ENCODE measurements around the gene RTTN. TPM values are rescaled to one million over a fixed set of nuclear protein-coding genes. Genes with fewer than 3 reads are reported as not detected.
A peak's percentile ranks its signal among the peaks of the same experiment; 100 is the strongest.

Gene RTTN
- total RNA-seq, 1 donor from 2014 or later, result 52.4 TPM

DNA sequence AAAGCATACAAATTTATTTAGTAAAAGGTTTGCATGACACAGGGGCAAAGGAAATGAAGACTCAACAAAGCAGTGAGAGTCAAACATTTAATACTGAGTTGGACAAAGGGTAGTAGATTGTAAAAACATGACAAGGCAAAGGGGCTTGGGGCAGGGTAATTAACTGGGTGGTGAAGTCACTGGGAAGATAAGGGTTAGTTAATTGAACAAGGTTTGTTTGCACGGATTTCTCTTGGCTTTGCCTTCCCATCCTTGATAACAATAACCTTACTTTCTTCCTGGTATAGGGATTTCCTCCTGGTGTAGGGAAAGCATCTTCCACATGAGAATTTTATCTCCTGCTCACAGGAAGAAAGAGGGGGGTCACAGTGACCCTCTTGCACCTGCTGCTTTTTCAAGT lies 26.8 kb upstream of the RTTN start:
- H3K27me3 ChIP-seq, result no peaks in the 10 kb centered on the region
- H3K27me3 Mint-ChIP-seq (ENCODE audit: insufficient read depth, low read depth), result no peaks in the 10 kb centered on the region

DNA sequence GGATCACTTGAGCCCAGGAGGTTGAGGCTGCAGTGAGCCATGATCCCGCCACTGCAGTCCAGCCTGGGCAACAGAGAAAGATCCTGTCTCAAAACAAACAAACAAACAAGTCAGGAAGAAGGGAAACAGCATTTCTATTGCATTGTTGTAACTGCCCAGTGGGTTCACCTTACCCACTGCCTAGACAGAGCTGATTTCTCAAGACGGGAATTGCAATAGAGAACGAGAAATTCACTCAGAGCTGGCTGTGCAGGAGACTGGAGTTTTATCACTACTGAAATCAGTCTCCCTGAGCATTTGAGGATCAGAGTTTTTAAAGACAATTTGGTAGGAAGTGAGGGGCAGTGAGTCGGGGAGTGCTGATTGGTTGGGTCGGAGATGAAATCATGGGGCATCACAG lies 24.2 kb upstream of the RTTN start:
- Histone ChIP-seq H3K9me3 (ENCODE audit: low read depth) (no peaks in the 10 kb centered on the region), H3K4me3 (no peak overlapping the region), H3K79me2 (ENCODE audit: low read depth) (no peaks in the 10 kb centered on the region), H3K27ac (no peak overlapping the region), H3F3A (ENCODE audit: low read depth) (no peaks in the 10 kb centered on the region), H3K27me3 (no peaks in the 10 kb centered on the region), H4K20me1 (ENCODE audit: low read depth) (no peaks in the 10 kb centered on the region), H2AFZ (replicated peaks) (no peak overlapping the region), H3K9ac (no peak overlapping the region), H3K4me1 (no peaks in the 10 kb centered on the region), H3K36me3 (no peaks in the 10 kb centered on the region), H3K4me2 (no peak overlapping the region)
- H3K9me3 Mint-ChIP-seq, result peaks cover 14% of the 10 kb centered on the region
- TF ChIP-seq, protein P1, sequence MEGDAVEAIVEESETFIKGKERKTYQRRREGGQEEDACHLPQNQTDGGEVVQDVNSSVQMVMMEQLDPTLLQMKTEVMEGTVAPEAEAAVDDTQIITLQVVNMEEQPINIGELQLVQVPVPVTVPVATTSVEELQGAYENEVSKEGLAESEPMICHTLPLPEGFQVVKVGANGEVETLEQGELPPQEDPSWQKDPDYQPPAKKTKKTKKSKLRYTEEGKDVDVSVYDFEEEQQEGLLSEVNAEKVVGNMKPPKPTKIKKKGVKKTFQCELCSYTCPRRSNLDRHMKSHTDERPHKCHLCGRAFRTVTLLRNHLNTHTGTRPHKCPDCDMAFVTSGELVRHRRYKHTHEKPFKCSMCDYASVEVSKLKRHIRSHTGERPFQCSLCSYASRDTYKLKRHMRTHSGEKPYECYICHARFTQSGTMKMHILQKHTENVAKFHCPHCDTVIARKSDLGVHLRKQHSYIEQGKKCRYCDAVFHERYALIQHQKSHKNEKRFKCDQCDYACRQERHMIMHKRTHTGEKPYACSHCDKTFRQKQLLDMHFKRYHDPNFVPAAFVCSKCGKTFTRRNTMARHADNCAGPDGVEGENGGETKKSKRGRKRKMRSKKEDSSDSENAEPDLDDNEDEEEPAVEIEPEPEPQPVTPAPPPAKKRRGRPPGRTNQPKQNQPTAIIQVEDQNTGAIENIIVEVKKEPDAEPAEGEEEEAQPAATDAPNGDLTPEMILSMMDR (IDR thresholded peaks at IDR 0.05), result no peak
- no peak for TF ChIP-seq EZH2 (IDR thresholded peaks at IDR 0.05)
- no peak for TF ChIP-seq EZH2phosphoT487 (IDR thresholded peaks at IDR 0.05)
- no peak for DNase-seq (ENCODE audit: low spot score)
- no peaks in the 10 kb centered on the region for H3K4me1 Mint-ChIP-seq
- H3K36me3 Mint-ChIP-seq, result no peaks in the 10 kb centered on the region
- H3K27me3 Mint-ChIP-seq (ENCODE audit: insufficient read depth, low read depth), result no peaks in the 10 kb centered on the region
- no peak overlapping the region for H3K27ac Mint-ChIP-seq
- no peak overlapping the region for H3K4me3 Mint-ChIP-seq

More for the DNA sequence above, 26.8 kb upstream of the RTTN start:
- H3K4me1 Mint-ChIP-seq, result peaks cover 2% of the 10 kb centered on the region
- H3K36me3 Mint-ChIP-seq, result no peaks in the 10 kb centered on the region
- Histone ChIP-seq H3K4me1 (no peaks in the 10 kb centered on the region), H3K9ac (no peak overlapping the region), H3F3A (ENCODE audit: low read depth) (no peaks in the 10 kb centered on the region), H2AFZ (replicated peaks) (no peak overlapping the region), H3K9me3 (ENCODE audit: low read depth) (no peaks in the 10 kb centered on the region), H3K27ac (no peak overlapping the region), H3K36me3 (no peaks in the 10 kb centered on the region), H3K79me2 (ENCODE audit: low read depth) (no peaks in the 10 kb centered on the region), H3K4me3 (no peak overlapping the region), H3K4me2 (no peak overlapping the region), H4K20me1 (ENCODE audit: low read depth) (no peaks in the 10 kb centered on the region)
- H3K4me3 Mint-ChIP-seq, result no peak overlapping the region
- peaks cover 11% of the 10 kb centered on the region for H3K9me3 Mint-ChIP-seq
- TF ChIP-seq, protein P1 (IDR thresholded peaks at IDR 0.05), result no peak
- peak overlapping the region; percentile 4 for H3K27ac Mint-ChIP-seq
- DNase-seq (ENCODE audit: low spot score), result no peak

DNA sequence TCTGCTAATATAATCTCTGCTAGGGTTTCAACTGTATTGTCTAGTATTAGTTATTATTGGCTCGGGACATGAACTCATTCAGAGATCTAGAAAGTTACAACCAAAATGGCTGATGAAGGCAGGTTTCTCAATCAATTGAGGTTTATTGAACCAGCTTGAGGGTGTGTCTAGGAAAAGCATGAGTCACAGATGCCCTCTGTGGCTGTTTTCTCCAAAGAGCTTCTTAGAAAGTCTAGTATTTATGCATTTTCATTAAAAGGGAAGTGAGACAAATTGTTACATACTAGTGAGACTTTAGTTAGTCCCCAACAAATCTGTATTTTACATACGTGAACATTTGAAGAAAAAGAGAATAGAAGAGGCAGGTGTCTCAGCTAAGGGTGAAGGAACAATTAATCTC lies 23.0 kb upstream of the RTTN start:
- Mint-ChIP-seq H3K4me3 (no peak overlapping the region), H3K27ac (no peak overlapping the region), H3K9me3 (peaks cover 14% of the 10 kb centered on the region), H3K4me1 (no peaks in the 10 kb centered on the region), H3K27me3 (ENCODE audit: insufficient read depth, low read depth) (no peaks in the 10 kb centered on the region), H3K36me3 (no peaks in the 10 kb centered on the region)
- no peak for DNase-seq (ENCODE audit: low spot score)
- H3K27me3 ChIP-seq, result no peaks in the 10 kb centered on the region
- no peaks in the 10 kb centered on the region for H3K36me3 ChIP-seq
- no peak overlapping the region for H3K4me2 ChIP-seq
- no peaks in the 10 kb centered on the region for H3K4me1 ChIP-seq
- no peaks in the 10 kb centered on the region for H3K9me3 ChIP-seq (ENCODE audit: low read depth)
- H2AFZ ChIP-seq (replicated peaks), result no peak overlapping the region
- no peak overlapping the region for H3K4me3 ChIP-seq
- TF ChIP-seq, protein P1 (IDR thresholded peaks at IDR 0.05), result no peak
- TF ChIP-seq EZH2phosphoT487 (IDR thresholded peaks at IDR 0.05) (no peak), EZH2 (IDR thresholded peaks at IDR 0.05) (no peak)
- H4K20me1 ChIP-seq (ENCODE audit: low read depth), result no peaks in the 10 kb centered on the region
- no peak overlapping the region for H3K27ac ChIP-seq
- H3K9ac ChIP-seq, result no peak overlapping the region
- H3K79me2 ChIP-seq (ENCODE audit: low read depth), result no peaks in the 10 kb centered on the region
- H3F3A ChIP-seq (ENCODE audit: low read depth), result no peaks in the 10 kb centered on the region

DNA sequence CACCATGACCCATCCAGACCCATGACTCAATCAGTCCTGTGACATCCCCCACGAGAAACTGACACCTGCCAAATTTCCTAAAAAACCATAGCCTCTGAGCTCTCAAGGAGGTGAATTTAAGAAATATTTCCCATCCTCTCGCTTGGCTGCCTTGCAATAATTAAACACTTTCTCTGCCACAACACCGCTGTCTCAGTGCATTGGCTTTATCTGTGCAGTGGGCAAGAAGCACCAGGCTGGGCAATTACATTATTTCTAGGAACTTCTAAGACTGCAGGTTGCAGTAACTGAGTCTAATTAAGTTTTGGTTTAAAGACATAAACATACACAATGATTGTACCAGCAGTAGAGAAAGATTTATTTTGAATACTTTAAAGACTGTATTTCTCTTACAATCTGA lies 22.0 kb upstream of the RTTN start:
- TF ChIP-seq EZH2 (IDR thresholded peaks at IDR 0.05) (no peak), EZH2phosphoT487 (IDR thresholded peaks at IDR 0.05) (no peak)
- TF ChIP-seq, protein P1 (IDR thresholded peaks at IDR 0.05), result no peak
- Histone ChIP-seq H3K9ac (no peak overlapping the region), H2AFZ (replicated peaks) (no peak overlapping the region), H4K20me1 (ENCODE audit: low read depth) (no peaks in the 10 kb centered on the region), H3K4me2 (no peak overlapping the region), H3K4me1 (no peaks in the 10 kb centered on the region), H3K36me3 (no peaks in the 10 kb centered on the region), H3K27ac (no peak overlapping the region), H3K4me3 (no peak overlapping the region), H3F3A (ENCODE audit: low read depth) (no peaks in the 10 kb centered on the region), H3K9me3 (ENCODE audit: low read depth) (no peaks in the 10 kb centered on the region), H3K79me2 (ENCODE audit: low read depth) (no peaks in the 10 kb centered on the region), H3K27me3 (no peaks in the 10 kb centered on the region)
- Mint-ChIP-seq H3K36me3 (no peaks in the 10 kb centered on the region), H3K4me3 (no peak overlapping the region), H3K9me3 (peaks cover 14% of the 10 kb centered on the region), H3K27me3 (ENCODE audit: insufficient read depth, low read depth) (no peaks in the 10 kb centered on the region), H3K27ac (no peak overlapping the region), H3K4me1 (no peaks in the 10 kb centered on the region)
- no peak for DNase-seq (ENCODE audit: low spot score)

Measured in neural progenitor cell (in vitro differentiated cells).